ENCODE data around the gene ANKZF1.
A peak's percentile ranks its signal among the peaks of the same experiment; 100 is the strongest.

ANKZF1 gene

DNA sequence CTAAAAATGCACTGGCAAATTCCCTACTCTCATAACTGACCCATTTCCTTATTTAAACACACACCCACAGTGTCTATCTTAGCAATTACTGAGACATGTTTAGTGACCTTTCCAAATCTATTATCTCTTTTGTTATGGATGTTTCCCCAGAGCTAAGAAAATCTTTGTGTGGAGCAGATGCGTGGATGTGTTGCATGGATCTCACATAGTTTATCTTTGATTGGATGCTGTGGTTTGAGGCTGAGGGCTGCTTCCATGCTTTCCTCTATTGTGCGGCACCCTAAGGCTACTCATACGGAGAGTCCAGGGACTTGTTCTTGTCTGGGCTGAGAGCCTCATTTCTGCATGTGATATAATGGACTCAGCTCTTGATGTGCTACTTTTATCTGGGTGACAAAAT is 4.7 kb downstream of the ANKZF1 start:
- H3K36me3 ChIP-seq (ENCODE audit: control insufficient read depth, insufficient read depth, low read length), result peaks cover 28% of the 10 kb centered on the region
- DNase-seq (ENCODE audit: extremely low read depth, insufficient read length), result no peak
- TF ChIP-seq, protein P1, sequence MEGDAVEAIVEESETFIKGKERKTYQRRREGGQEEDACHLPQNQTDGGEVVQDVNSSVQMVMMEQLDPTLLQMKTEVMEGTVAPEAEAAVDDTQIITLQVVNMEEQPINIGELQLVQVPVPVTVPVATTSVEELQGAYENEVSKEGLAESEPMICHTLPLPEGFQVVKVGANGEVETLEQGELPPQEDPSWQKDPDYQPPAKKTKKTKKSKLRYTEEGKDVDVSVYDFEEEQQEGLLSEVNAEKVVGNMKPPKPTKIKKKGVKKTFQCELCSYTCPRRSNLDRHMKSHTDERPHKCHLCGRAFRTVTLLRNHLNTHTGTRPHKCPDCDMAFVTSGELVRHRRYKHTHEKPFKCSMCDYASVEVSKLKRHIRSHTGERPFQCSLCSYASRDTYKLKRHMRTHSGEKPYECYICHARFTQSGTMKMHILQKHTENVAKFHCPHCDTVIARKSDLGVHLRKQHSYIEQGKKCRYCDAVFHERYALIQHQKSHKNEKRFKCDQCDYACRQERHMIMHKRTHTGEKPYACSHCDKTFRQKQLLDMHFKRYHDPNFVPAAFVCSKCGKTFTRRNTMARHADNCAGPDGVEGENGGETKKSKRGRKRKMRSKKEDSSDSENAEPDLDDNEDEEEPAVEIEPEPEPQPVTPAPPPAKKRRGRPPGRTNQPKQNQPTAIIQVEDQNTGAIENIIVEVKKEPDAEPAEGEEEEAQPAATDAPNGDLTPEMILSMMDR (IDR thresholded peaks at IDR 0.05; ENCODE audit: insufficient read depth, low read length, poor library complexity, severe bottlenecking), result no peak
- no peaks in the 10 kb centered on the region for H3K27me3 ChIP-seq (replicated peaks; ENCODE audit: control insufficient read depth, insufficient read depth, low read length)
- no peak overlapping the region for H3K4me3 ChIP-seq (replicated peaks; ENCODE audit: low read depth, low read length)

GRCh38 chr2:219243291-219243761 is 13.7 kb downstream of the ANKZF1 start:
- Histone ChIP-seq H3K27me3 (replicated peaks; ENCODE audit: control insufficient read depth, insufficient read depth, low read length) (no peaks in the 10 kb centered on the region), H3K36me3 (ENCODE audit: control insufficient read depth, insufficient read depth, low read length) (peaks cover 7% of the 10 kb centered on the region), H3K4me3 (replicated peaks; ENCODE audit: low read depth, low read length) (no peak overlapping the region)
- TF ChIP-seq, protein P1 (IDR thresholded peaks at IDR 0.05; ENCODE audit: insufficient read depth, low read length, poor library complexity, severe bottlenecking), result no peak
- DNase-seq (ENCODE audit: extremely low read depth, insufficient read length), result no peak

DNA sequence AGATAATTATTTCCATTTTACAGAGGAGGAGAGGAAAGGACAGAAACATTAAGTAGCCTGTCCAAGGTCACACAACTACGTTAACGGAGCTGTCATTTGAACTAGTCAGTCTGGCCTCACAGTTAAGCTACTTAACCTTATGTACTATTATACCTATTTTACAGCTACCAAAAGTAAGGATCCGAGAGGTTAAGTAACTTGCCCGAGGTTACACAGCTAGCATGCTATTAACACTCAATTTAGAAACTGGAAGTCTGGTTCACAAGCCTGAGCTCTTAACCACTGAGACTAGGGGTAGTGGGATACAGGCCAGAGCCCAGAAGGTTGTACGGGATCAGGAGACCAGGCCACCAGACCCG is 15.2 kb downstream of the ANKZF1 start:
- DNase-seq (ENCODE audit: extremely low read depth, insufficient read length), result no peak
- H3K27me3 ChIP-seq (replicated peaks; ENCODE audit: control insufficient read depth, insufficient read depth, low read length), result no peaks in the 10 kb centered on the region
- TF ChIP-seq, protein P1 (IDR thresholded peaks at IDR 0.05; ENCODE audit: insufficient read depth, low read length, poor library complexity, severe bottlenecking), result no peak
- peaks cover 7% of the 10 kb centered on the region for H3K36me3 ChIP-seq (ENCODE audit: control insufficient read depth, insufficient read depth, low read length)
- peak overlapping the region; percentile 82 for H3K4me3 ChIP-seq (replicated peaks; ENCODE audit: low read depth, low read length)

- TF ChIP-seq, protein P1 (IDR thresholded peaks at IDR 0.05; ENCODE audit: insufficient read depth, low read length, poor library complexity, severe bottlenecking), result no peak
- Histone ChIP-seq H3K4me3 (replicated peaks; ENCODE audit: low read depth, low read length) (peak within 1 kb of the TSS; percentile 82), H3K36me3 (ENCODE audit: control insufficient read depth, insufficient read depth, low read length) (peaks cover 11% of the 10 kb centered on the region), H3K27me3 (replicated peaks; ENCODE audit: control insufficient read depth, insufficient read depth, low read length) (no peaks in the 10 kb centered on the region)
- peak; percentile 92 for DNase-seq (ENCODE audit: extremely low read depth, insufficient read length)
These were observed 15.7 kb downstream of the ANKZF1 start, which contains the start of the genes GLB1L and STK16 for GRCh38 chr2:219245148-219245898. GLB1L (minus strand) TSS chr2:219245444; CDS start chr2:219243573, 1,871 bp downstream. STK16 (plus strand) TSS chr2:219245479; CDS start chr2:219246000, 521 bp downstream.

GRCh38 chr2:219245899-219246230 is 16.3 kb downstream of the ANKZF1 start:
- H3K27me3 ChIP-seq (replicated peaks; ENCODE audit: control insufficient read depth, insufficient read depth, low read length), result no peaks in the 10 kb centered on the region
- TF ChIP-seq, protein P1 (IDR thresholded peaks at IDR 0.05; ENCODE audit: insufficient read depth, low read length, poor library complexity, severe bottlenecking), result no peak
- H3K36me3 ChIP-seq (ENCODE audit: control insufficient read depth, insufficient read depth, low read length), result peaks cover 14% of the 10 kb centered on the region
- no peak for DNase-seq (ENCODE audit: extremely low read depth, insufficient read length)
- H3K4me3 ChIP-seq (replicated peaks; ENCODE audit: low read depth, low read length), result peak overlapping the region; percentile 82

Measured in GM06990 (cell line).